RWPE2 (cell line): ENCODE measurements around the gene KCNS1.

Source experiments
- ATAC-seq: fragments of 200-7000 bp; cut with Tn5 transposase; 3 replicates; pipeline ENCODE4 v1.9.1; 2021; ENCODE audit warnings: low read depth
- DNase-seq: peaks from one replicate; pipeline ENCODE4 v3.0.0-alpha.2; 2020; ENCODE audit warnings: low spot score
- H3K27ac ChIP-seq: fragments of 450-650 bp; 2 replicates; pipeline ENCODE4 v1.5.1; 2017; ENCODE audit warnings: mild to moderate bottlenecking; ENCODE audit not compliant: poor library complexity, severe bottlenecking
- H3K27me3 ChIP-seq: fragments of 250-450 bp; sonication (Bioruptor Pico); 2 replicates; pipeline ENCODE4 v1.5.1; 2021; ENCODE audit warnings: mild to moderate bottlenecking, moderate library complexity; ENCODE audit not compliant: insufficient read depth, poor library complexity, severe bottlenecking
- H3K36me3 ChIP-seq: fragments of 250-450 bp; sonication (Bioruptor Pico); 2 replicates; pipeline ENCODE4 v1.5.1; 2020; ENCODE audit warnings: low read depth, mild to moderate bottlenecking, moderate library complexity
- H3K4me1 ChIP-seq: fragments of 250-450 bp; sonication (Bioruptor Pico); 2 replicates; pipeline ENCODE4 v1.5.1; 2021; ENCODE audit warnings: mild to moderate bottlenecking, moderate library complexity; ENCODE audit not compliant: insufficient read depth, poor library complexity, severe bottlenecking
- H3K4me3 ChIP-seq: fragments of 250-450 bp; sonication (Bioruptor Pico); 2 replicates; pipeline ENCODE4 v1.5.1; 2021; ENCODE audit warnings: mild to moderate bottlenecking, moderate library complexity; ENCODE audit not compliant: severe bottlenecking
- H3K9me3 ChIP-seq: fragments of 250-450 bp; sonication (Bioruptor Pico); 2 replicates; pipeline ENCODE4 v1.5.1; 2021; ENCODE audit warnings: mild to moderate bottlenecking, moderate library complexity; ENCODE audit not compliant: severe bottlenecking
- CTCF ChIP-seq: fragments of 450-650 bp; IDR thresholded peaks from one replicate; pipeline ENCODE4 v1.5.1; 2017; ENCODE audit warnings: mild to moderate bottlenecking, moderate library complexity; ENCODE audit not compliant: poor library complexity, severe bottlenecking

KCNS1 gene

GRCh38 chr20:45083127-45083526 is 17.8 kb downstream of the KCNS1 start:
- H3K36me3 ChIP-seq, result peaks cover 51% of the 10 kb centered on the region
- H3K9me3 ChIP-seq, result no peaks in the 10 kb centered on the region
- peaks cover 12% of the 10 kb centered on the region for H3K4me1 ChIP-seq
- H3K27ac ChIP-seq, result no peak overlapping the region
- DNase-seq, result no peak
- TF ChIP-seq CTCF, result no peak
- H3K27me3 ChIP-seq, result no peaks in the 10 kb centered on the region
- no peak for ATAC-seq
- H3K4me3 ChIP-seq, result no peak overlapping the region

DNA sequence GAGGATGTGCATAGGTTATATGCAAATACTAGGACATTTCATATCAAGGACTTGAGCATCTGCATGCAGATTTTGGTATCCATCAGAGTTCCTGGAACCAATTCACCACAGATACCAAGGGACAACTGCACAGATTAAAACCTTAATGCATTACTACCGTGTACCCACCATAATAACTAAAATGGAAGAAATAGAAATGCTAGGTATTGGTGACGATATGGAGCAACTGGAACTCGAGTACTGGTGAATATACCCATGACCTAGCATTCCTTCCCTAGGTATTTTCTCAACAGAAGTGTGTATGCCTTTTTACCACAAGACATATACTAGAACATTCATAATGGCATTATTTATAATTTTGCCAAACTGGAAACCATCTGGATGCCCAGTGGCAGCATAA is 18.5 kb downstream of the KCNS1 start:
- Histone ChIP-seq H3K27me3 (no peaks in the 10 kb centered on the region), H3K9me3 (no peaks in the 10 kb centered on the region), H3K36me3 (peaks cover 55% of the 10 kb centered on the region), H3K27ac (no peak overlapping the region), H3K4me3 (no peak overlapping the region), H3K4me1 (peaks cover 5% of the 10 kb centered on the region)
- DNase-seq, result no peak
- no peak for TF ChIP-seq CTCF
- ATAC-seq, result no peak

GRCh38 chr20:45080867-45081624 is 19.9 kb downstream of the KCNS1 start:
- DNase-seq, result no peak
- Histone ChIP-seq H3K36me3 (peaks cover 64% of the 10 kb centered on the region), H3K27ac (no peak overlapping the region), H3K4me1 (no peaks in the 10 kb centered on the region), H3K27me3 (no peaks in the 10 kb centered on the region), H3K9me3 (no peaks in the 10 kb centered on the region), H3K4me3 (no peak overlapping the region)
- peak; percentile 64 for ATAC-seq
- TF ChIP-seq CTCF, result peak; percentile 85

DNA sequence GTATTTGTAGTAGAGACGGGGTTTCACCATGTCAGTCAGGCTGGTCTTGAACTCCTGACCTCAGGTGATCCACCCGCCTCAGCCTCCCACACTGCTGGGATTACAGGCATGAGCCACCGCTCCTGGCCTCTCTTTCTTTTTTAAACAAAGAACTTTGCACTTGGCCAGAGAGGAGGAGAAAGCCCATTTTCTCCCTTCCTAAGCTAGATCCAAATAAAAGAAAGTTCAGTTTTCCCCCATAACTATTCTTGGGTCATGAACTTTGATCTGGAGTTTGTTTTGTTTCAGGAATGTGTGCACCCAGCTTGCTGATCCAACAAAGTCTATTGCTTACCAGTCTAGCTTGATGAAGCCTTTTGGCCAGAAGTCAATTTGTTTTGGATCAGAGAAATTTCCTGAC is 23.4 kb downstream of the KCNS1 start:
- Histone ChIP-seq H3K9me3 (no peaks in the 10 kb centered on the region), H3K27ac (no peak overlapping the region), H3K4me3 (no peak overlapping the region), H3K36me3 (peaks cover 77% of the 10 kb centered on the region), H3K4me1 (no peaks in the 10 kb centered on the region), H3K27me3 (no peaks in the 10 kb centered on the region)
- no peak for TF ChIP-seq CTCF
- ATAC-seq (no peak), DNase-seq (no peak)

DNA sequence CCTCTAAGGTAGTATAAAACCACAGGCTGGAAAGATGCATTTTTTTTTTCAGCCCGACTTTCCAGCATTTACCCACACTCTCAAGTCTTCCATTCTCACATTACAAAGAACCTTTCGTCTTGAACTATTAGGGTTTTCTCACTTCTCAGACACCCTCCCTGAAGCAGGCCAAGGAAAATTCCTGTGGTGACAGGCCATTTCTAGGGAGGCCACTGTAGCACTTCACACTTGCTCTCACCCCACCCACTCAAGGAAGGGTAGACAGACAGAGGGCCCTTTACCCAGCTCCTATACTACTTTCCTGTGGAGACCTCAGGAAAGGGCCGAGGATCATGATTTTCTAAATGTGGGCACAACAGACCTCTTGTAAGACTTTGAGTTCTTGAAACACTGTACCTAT is 27.7 kb downstream of the KCNS1 start:
- H3K4me3 ChIP-seq, result no peak overlapping the region
- H3K4me1 ChIP-seq, result peaks cover 13% of the 10 kb centered on the region
- H3K27ac ChIP-seq, result no peak overlapping the region
- no peaks in the 10 kb centered on the region for H3K27me3 ChIP-seq
- H3K36me3 ChIP-seq, result peaks cover 51% of the 10 kb centered on the region
- ATAC-seq, result no peak
- H3K9me3 ChIP-seq, result no peaks in the 10 kb centered on the region
- no peak for DNase-seq
- TF ChIP-seq CTCF, result no peak
